NK-92 (cell line): ENCODE data around the gene TRAF5.
"Not testable (repeated sequence)": the region's sequence is repeated elsewhere in the genome, so short reads cannot be mapped to it uniquely, and the experiment has no call there.

Experiments
- DNase-seq: peaks from one replicate; lab custom pipeline; 2025; ENCODE audit not compliant: unreplicated experiment; lab: John Stamatoyannopoulos, UW

The TRAF5 gene

GRCh38 chr1:211344152-211344618 lies 17.6 kb downstream of the TRAF5 start:
- DNase-seq: no peak

DNA sequence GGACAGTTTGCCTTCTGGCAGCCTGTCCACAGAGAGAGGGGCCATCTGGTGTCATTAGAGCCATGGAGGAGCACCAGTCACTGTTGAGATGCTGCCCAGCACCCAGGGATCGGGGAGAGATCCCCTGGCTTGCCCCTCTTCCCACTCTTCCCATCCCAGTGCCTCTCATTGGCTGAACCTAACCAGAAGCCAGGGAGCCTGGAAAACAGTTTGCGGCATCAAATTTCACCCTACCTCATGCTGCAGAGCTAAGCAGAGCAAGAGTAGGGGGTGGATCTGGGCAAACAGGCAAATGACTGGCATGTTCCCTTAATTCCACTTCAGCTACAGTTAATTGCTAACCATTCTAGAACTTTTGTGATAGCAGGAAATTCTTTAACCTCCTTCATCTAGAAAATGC lies 19.1 kb downstream of the TRAF5 start:
- no peak for DNase-seq

GRCh38 chr1:211347077-211347844 lies 20.6 kb downstream of the TRAF5 start:
- DNase-seq: no peak

DNA sequence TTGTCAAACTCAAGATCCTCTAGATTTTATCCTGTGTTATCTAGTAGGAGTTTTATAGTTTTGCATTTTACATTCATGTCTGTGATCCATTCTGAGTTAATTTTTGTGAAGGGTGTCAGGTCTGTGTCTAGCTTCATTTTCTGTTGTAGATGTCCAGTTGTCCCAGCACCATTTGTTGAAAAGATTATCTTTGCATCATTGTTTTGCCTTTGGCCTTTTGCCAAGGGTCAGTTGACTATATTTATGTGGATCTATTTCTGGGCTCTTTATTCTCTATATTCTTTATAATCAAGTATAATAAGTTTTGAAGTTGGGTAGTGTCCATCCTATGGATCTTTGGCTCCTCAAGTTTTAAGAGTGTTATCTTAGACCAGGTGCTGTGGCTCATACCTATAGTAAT lies 21.9 kb downstream of the TRAF5 start:
- no peak for DNase-seq

DNA sequence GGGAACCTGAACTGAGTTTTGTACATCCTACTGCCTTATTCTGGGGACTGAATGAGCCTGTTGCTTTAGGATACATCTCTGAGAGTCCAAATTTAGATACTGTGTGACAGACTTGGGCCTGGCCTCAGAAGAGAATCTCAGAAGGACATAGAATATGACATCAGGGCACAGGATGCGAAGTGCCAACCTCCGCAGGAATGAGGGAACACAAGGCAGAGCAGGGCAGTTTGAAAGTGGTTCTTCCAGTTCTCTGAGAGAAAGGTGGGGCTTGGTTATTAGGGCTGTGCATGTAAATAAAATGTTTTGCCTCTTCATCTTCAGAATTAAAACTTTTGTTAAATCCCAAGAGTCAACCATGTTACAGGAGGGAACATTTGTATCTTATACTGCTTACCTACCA lies 23.1 kb downstream of the TRAF5 start:
- no peak for DNase-seq

DNA sequence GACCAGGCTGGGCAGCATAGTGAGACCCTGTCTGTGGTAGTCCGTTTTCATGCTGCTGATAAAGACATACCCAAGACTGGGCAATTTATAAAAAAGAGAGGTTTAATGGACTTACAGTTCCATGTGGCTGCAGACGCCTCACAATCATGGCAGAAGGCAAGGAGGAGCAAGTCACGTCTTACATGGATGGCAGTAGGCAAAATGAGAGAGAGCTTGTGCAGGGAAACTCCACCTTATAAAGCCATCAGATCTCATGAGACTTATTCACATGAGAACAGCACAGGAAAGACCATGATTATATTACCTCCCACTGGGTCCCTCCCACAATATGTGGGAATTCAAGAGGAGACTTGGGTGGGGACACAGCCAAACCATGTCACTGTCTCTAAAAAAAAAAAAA lies 25.4 kb downstream of the TRAF5 start:
- DNase-seq: not testable (repeated sequence)

DNA sequence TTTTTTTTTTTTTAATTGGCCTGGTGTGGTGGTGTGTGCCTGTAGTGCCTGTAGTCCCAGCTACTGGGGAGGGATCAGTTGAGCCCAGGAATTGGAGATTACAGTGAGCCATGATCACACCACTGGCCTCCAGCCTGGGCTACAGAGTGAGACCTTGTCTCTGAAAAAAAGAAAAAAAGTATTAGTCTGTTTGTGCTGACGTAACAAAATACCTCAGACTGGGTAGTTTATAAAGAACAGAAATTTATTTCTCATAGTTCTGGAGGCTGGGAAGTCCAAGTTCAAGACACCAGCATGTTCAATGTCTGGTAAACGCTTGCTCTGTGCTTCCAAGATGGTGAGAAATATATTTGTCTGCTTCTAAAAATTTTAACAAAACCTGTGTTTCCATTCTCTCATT lies 25.8 kb downstream of the TRAF5 start:
- DNase-seq: no peak

GRCh38 chr1:211352985-211353515 lies 26.4 kb downstream of the TRAF5 start:
- no peak for DNase-seq

DNA sequence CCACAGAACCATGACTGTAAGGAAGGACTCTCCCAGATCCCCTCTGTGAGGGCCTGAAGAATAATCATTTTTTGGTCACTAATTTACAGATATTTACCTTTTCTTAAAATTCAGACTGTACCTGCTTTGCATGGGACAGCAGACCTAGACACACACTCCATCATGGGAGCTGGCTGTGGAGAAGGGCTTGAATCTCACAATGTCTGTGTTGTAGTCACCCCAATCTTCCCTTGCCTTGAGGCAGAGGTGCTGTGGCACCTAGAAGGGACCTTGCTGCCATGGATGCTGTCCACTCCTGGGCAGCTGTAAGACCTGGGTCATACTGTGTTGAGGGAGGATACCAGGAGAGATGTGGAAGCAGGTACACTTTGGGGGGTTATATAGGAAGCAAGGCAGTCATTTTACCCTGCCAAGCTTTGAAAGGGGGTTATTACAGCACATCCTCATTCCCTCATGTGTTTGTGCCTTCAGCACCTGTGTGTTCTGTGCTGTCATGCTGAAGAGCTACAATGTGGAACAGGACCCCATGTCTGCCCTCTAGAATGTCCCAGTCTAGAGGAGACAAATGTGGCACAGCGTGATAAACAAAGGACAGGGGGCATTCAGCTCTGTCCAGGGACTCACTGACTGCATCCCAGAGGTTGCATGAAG lies 27.1 kb downstream of the TRAF5 start:
- no peak for DNase-seq

GRCh38 chr1:211355873-211356272 lies 29.2 kb downstream of the TRAF5 start:
- no peak for DNase-seq

DNA sequence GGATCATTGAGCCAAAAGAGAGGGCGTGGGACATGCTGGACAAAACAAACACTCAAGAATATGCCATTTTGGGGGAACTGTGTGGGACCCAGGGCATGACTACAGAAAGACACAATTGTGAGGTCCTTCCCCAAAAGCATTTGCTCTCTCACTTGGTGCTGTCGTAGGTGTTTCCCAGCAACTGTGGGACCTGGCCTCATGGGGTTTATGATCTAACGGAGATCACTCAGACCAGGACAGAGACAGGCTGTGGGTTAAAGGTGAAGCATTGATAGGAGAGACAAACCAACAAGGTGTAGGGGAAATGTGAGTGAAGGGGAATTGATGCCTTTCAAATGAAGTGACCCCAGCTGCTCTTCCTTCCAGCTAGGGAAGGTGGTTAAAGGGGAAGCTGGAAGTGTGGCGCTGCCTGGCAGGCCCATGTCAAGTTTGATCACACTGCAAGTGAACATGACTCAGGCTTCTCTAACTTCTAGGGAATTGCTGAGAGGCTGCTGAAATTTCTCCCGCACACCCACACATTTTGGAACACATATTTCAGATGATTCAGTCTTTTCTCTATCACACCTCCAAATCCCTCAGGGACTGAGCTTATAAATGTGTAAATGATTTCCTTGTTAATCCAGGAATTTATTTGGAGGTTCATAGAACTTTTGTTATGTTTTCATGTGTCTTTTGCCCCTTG lies 30.2 kb downstream of the TRAF5 start:
- DNase-seq: no peak

DNA sequence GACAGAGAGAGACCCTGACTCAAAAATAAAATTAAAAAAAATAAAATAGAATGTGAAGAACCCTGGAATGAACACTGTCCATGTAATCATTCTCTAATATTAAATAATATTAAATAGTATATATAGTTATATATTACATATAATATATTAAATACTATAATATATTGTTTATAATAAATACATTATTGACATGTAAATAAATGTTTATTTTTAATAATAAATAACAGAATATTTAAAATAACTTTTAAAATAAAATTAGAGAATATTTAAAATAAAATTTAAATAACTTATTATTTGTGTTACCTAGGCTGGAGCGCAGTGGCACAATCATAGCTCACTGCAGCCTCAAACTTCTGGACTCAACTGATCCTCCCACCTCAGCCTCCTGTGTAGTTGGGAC lies 32.1 kb downstream of the TRAF5 start:
- no peak for DNase-seq

GRCh38 chr1:211359876-211360275 lies 33.2 kb downstream of the TRAF5 start:
- DNase-seq: no peak

DNA sequence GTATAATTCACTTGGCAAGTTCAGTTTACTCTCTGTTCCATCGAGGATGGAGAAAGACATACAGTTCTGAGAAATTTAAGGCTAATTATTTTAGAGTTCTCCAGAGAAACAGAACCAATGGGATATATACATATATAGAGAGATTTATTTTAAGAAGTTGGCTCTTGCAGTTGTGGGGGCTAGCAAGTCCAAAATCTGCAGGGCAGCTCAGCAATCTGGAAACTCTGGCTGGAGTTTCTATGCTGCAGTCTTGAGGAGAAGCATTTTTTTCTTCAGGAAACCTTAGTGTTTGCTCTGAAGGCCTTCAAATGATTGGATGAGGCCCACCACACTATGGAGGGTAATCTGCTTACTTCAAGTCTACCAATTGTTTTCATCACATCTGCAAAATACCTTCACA lies 34.6 kb downstream of the TRAF5 start:
- no peak for DNase-seq

- no peak for DNase-seq
Measured at GRCh38 chr1:211369640-211370039, 43.0 kb downstream of the TRAF5 start.

DNA sequence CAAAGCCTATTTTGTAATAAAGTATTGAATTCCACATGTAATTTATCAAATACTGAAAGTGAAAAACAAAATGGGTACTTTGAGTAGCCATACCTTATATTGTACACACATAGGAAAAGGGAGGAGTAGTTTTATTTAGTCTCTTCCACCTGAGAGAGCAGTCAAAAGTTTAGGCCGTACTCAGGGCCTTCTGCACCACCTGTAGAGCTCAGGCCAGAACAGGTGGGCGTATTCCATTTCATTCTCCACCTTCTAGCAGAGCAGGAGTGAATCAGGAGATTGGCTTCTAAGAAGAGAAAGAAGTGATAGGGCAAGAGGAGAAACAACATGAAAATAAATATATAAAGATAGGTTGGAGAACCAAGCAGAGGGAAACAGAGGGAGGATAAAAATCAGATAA lies 44.0 kb downstream of the TRAF5 start:
- no peak for DNase-seq

DNA sequence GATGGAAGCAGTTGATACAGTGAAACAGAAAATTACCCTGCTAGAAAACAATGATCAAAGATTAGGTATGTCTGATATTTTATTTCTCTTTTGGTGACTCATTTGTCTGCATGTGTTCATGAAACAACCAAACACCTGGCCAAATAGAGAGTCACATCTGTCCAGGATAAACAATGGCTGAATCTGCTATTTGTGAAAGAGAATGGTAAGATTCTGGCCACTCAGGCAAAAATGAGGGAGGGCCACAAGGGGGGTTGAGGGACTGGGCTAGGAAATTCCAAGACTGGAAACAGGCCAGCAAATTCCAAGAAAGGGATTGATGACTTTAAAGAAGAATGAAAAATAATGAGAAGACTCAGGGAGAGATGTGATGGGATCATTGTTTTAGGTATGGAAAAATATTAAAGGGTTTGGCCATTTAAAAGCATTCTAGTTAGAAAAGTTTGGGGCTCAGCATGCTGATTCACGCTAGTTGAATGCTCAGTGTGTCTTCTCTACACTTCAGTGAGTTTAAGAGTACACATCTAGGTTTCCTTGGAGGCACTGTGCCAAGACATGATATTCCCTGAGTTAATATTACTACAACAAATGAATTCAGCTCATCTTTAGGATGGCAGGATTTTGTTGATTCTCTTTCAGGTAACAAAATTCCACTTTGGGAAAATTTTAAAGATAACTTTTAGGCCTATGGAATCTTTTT lies 44.9 kb downstream of the TRAF5 start:
- no peak for DNase-seq

- DNase-seq: no peak
Measured at GRCh38 chr1:211372463-211372862, 45.8 kb downstream of the TRAF5 start.

DNA sequence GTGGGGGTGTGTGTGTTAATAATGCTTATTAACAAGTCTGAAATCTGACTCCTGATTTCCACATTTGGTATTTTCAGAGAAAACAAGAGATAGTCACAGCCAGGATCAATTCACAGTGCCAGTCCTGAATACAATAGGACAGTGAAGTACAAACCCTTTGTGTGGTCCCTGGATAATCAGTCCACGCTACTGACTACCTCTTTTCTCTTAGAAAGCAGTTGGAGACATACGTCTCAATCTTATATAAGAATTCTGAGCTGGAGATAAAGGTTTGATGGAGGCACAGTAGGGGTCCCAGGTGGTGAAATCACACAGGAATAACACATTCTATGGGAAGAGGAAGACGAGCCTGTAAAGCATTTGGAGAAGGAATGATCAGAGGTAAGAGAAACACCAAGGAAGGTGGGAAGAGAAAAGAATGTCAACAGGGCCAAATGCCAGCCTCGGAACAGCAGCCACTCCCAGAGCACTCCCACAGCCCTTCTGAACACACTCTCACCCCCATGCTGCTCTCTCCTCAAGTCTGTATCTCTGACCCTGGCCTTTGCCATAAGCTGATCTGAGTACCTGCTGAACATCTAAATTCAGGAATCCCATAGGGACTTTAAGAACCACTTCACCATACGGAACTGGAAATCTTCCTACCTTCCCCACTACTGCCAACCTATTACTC lies 48.6 kb downstream of the TRAF5 start:
- DNase-seq: no peak

DNA sequence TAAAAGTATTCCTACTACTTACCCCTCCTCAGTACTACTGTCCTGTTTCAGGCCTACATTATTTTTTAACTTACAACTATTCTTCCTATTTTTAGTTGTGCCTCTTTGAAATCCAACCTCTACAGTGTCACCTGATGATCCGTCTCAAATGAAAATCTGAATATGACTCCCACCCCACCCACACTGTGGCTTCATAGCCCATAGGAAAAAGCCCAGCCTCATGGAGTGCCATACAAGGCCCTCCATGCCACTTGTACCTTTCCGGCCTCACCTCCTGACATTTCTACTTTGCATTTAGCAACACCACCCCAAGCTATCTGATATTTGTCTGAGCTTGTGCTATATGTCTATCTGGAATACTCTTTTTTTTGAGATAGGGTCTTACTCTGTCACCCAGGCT lies 49.3 kb downstream of the TRAF5 start:
- DNase-seq: no peak
